Erythroblast (primary cell): ENCODE results near the gene UNC79.

Experiments used
- GATA1 ChIP-seq: IDR thresholded peaks from 2 replicates; pipeline ENCODE4 v1.6.1; 2011; ENCODE audit warnings: low read depth, mild to moderate bottlenecking, control low read depth, low read length, moderate library complexity
- POLR2A ChIP-seq: IDR thresholded peaks from 2 replicates; pipeline ENCODE4 v1.6.1; 2011; ENCODE audit warnings: mild to moderate bottlenecking, low read length

DNA sequence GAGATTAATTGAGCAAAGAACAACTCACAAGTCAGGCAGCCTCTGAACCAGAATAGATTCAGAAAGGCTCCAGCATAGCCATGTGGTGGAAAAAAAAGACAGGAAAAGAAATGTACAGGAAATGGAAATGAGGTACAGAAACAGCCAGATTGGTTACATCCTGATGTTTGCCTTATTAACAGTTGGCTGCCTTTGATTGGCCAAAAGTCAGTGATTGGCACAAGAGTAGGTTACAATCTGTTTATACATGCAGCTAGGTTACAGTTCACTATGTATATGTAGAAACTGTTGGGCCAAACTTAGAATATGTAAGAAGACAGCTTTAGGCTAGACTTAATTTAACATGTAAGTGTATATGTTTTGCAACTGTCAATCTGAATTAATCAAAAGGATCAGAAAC is 118.9 kb downstream of the UNC79 start:
- TF ChIP-seq POLR2A (no peak), GATA1 (no peak)
